ENCODE data around the gene GALNT4. TPM values are rescaled to one million over a fixed set of nuclear protein-coding genes. Genes with fewer than 3 reads are reported as not detected.

GALNT4 gene
- polyA plus RNA-seq, 1 experiment = 7.3 TPM

GRCh38 chr12:89552376-89552775, 27.8 kb upstream of the GALNT4 start:
- POLR2A ChIA-PET = no interaction called here
- Histone ChIP-seq H3K27ac (ENCODE audit: low read depth, low read length) (no peak overlapping the region), H3K4me3 (ENCODE audit: low read depth, low read length) (no peak overlapping the region), H3K27me3 (ENCODE audit: control insufficient read depth, insufficient read depth, low read length) (no peaks in the 10 kb centered on the region), H3K9me3 (ENCODE audit: control insufficient read depth, insufficient read depth, low read length) (no peaks in the 10 kb centered on the region)
- no peak for TF ChIP-seq CTCF (IDR thresholded peaks at IDR 0.05; ENCODE audit: low read depth, low read length)
- DNase-seq (ENCODE audit: low read depth, low spot score) = no peak
- CTCF ChIA-PET = interaction anchor here (0.8 to 3.6 kb wide), 3 partner anchors 9 to 1302 kb away, joined by 3 to 19 read pairs (median 3); no protein-coding TSS in a partner anchor

GRCh38 chr12:89551747-89552146, 27.2 kb upstream of the GALNT4 start:
- POLR2A ChIA-PET = interaction anchor here (0.5 kb wide), 1 partner anchor 10 kb away, joined by 3 read pairs; no protein-coding TSS in a partner anchor
- Histone ChIP-seq H3K27me3 (ENCODE audit: control insufficient read depth, insufficient read depth, low read length) (no peaks in the 10 kb centered on the region), H3K27ac (ENCODE audit: low read depth, low read length) (no peak overlapping the region), H3K4me3 (ENCODE audit: low read depth, low read length) (no peak overlapping the region), H3K9me3 (ENCODE audit: control insufficient read depth, insufficient read depth, low read length) (no peaks in the 10 kb centered on the region)
- no peak for TF ChIP-seq CTCF (IDR thresholded peaks at IDR 0.05; ENCODE audit: low read depth, low read length)
- no peak for DNase-seq (ENCODE audit: low read depth, low spot score)
- CTCF ChIA-PET = interaction anchor here (0.8 to 3.6 kb wide), 3 partner anchors 8 to 1302 kb away, joined by 3 to 19 read pairs (median 3); no protein-coding TSS in a partner anchor

DNA sequence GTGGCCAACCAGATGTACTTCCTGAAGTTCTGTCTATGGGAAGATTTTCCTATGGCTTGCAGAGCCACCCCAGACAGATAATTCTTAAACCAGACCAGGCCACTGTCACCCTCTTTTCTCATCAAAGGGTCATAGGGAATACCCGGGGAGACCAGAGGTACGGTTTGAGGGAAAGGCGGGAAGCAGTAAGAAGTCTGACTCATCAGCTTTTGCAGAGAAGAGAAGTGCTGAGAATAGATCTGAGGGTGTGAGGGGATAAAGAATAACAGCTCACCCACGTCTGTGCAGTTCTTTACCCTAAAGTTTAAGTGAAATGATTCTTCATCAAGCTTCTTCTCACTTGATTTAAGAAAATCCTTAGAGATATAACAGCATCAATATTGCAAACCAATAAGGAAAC, 22.5 kb upstream of the GALNT4 start:
- no peak overlapping the region for H3K27ac ChIP-seq (ENCODE audit: low read depth, low read length)
- H3K4me3 ChIP-seq (ENCODE audit: low read depth, low read length) = no peak overlapping the region
- ChIA-PET CTCF (no interaction called here), POLR2A (no interaction called here)
- no peak for DNase-seq (ENCODE audit: low read depth, low spot score)
- TF ChIP-seq CTCF (IDR thresholded peaks at IDR 0.05; ENCODE audit: low read depth, low read length) = no peak
- no peaks in the 10 kb centered on the region for H3K9me3 ChIP-seq (ENCODE audit: control insufficient read depth, insufficient read depth, low read length)
- no peaks in the 10 kb centered on the region for H3K27me3 ChIP-seq (ENCODE audit: control insufficient read depth, insufficient read depth, low read length)

GRCh38 chr12:89546151-89546550, 21.6 kb upstream of the GALNT4 start:
- H3K27me3 ChIP-seq (ENCODE audit: control insufficient read depth, insufficient read depth, low read length) = no peaks in the 10 kb centered on the region
- TF ChIP-seq CTCF (IDR thresholded peaks at IDR 0.05; ENCODE audit: low read depth, low read length) = no peak
- DNase-seq (ENCODE audit: low read depth, low spot score) = no peak
- no peak overlapping the region for H3K27ac ChIP-seq (ENCODE audit: low read depth, low read length)
- ChIA-PET CTCF (no interaction called here), POLR2A (no interaction called here)
- H3K4me3 ChIP-seq (ENCODE audit: low read depth, low read length) = no peak overlapping the region
- no peaks in the 10 kb centered on the region for H3K9me3 ChIP-seq (ENCODE audit: control insufficient read depth, insufficient read depth, low read length)

- ChIA-PET POLR2A (no interaction called here), CTCF (interaction anchor here (0.6 to 3.3 kb wide), 10 partner anchors 7 to 1397 kb away, joined by 3 to 19 read pairs (median 3); no protein-coding TSS in a partner anchor)
- no peak overlapping the region for H3K4me3 ChIP-seq (ENCODE audit: low read depth, low read length)
- no peaks in the 10 kb centered on the region for H3K9me3 ChIP-seq (ENCODE audit: control insufficient read depth, insufficient read depth, low read length)
- no peaks in the 10 kb centered on the region for H3K27me3 ChIP-seq (ENCODE audit: control insufficient read depth, insufficient read depth, low read length)
- no peak for TF ChIP-seq CTCF (IDR thresholded peaks at IDR 0.05; ENCODE audit: low read depth, low read length)
- DNase-seq (ENCODE audit: low read depth, low spot score) = no peak
- no peak overlapping the region for H3K27ac ChIP-seq (ENCODE audit: low read depth, low read length)
Observed at GRCh38 chr12:89544681-89545184, 20.1 kb upstream of the GALNT4 start.
